PC-3 (cell line): ENCODE measurements around the gene TOMM20L. TPM values are rescaled to one million over a fixed set of nuclear protein-coding genes. Genes with fewer than 3 reads are reported as not detected.

Experiments
- ATAC-seq: fragments of 200-7000 bp; cut with Tn5 transposase; 2 replicates; pipeline ENCODE4 v1.9.1; 2020; ENCODE audit warnings: mild to moderate bottlenecking, moderate library complexity
- Bru-seq: library from RNA; stranded (reverse); fragments of 400-500 nt; gene quantifications from one replicate; lab custom pipeline; 2021; lab: Mats Ljungman, UMichigan
- BruChase-seq, 2 experiments: library from RNA; stranded (reverse); fragments of 400-500 nt; gene quantifications; one replicate each; lab custom pipeline; 2021; lab: Mats Ljungman, UMichigan
- BruUV-seq: library from RNA; stranded (reverse); fragments of 400-500 nt; replicated peaks from 2 replicates; lab custom pipeline; 2021; lab: Mats Ljungman, UMichigan
- CTCF ChIA-PET: fragments of 300-600 bp; sonication (Branson Sonifier 250); formaldehyde crosslinking; loops from one replicate; lab custom pipeline; 2022; ENCODE audit warnings: antibody characterized with exemption; lab: Charles Lee
- POLR2A ChIA-PET: fragments of 300-600 bp; sonication (Branson Sonifier 250); formaldehyde crosslinking; loops from one replicate; lab custom pipeline; 2022; ENCODE audit warnings: antibody characterized with exemption; ENCODE audit not compliant: unreplicated experiment; lab: Charles Lee
- DNase-seq: peaks from one replicate; pipeline ENCODE4 v3.0.0-alpha.2; 2015
- H2AFZ ChIP-seq: fragments of 300-600 bp; sonication (generic); 2 replicates; pipeline ENCODE4 v1.6.0; 2016; ENCODE audit warnings: antibody characterized with exemption, low read length
- H3F3A ChIP-seq: fragments of 300-600 bp; sonication (generic); one replicate; pipeline ENCODE4 v1.6.0; 2017; ENCODE audit warnings: antibody characterized with exemption, low read length, control low read depth, mild to moderate bottlenecking; ENCODE audit not compliant: unreplicated experiment
- H3K27ac ChIP-seq: fragments of 300-600 bp; sonication (generic); 2 replicates; pipeline ENCODE4 v1.5.1; 2016; ENCODE audit warnings: mild to moderate bottlenecking, low read length
- H3K27me3 ChIP-seq: fragments of 300-600 bp; sonication (generic); 2 replicates; pipeline ENCODE4 v1.6.1; 2016; ENCODE audit warnings: low read length, mixed read lengths
- H3K36me3 ChIP-seq: fragments of 300-600 bp; sonication (generic); 2 replicates; pipeline ENCODE4 v1.6.1; 2016; ENCODE audit warnings: low read depth, mixed run types, low read length, mixed read lengths
- H3K4me1 ChIP-seq: fragments of 300-600 bp; sonication (generic); 2 replicates; pipeline ENCODE4 v1.5.1; 2016; ENCODE audit warnings: low read length; ENCODE audit not compliant: insufficient read depth
- H3K4me2 ChIP-seq: fragments of 300-600 bp; sonication (generic); 2 replicates; pipeline ENCODE4 v1.6.0; 2016; ENCODE audit warnings: low read length
- H3K4me3 ChIP-seq: fragments of 300-600 bp; sonication (generic); 2 replicates; pipeline ENCODE4 v1.5.1; 2016; ENCODE audit warnings: mild to moderate bottlenecking, low read length, mixed read lengths
- H3K79me2 ChIP-seq: fragments of 300-600 bp; sonication (generic); 2 replicates; pipeline ENCODE4 v1.6.1; 2017; ENCODE audit warnings: low read length, mixed read lengths
- H3K9ac ChIP-seq: fragments of 300-600 bp; sonication (generic); 2 replicates; pipeline ENCODE4 v1.6.0; 2016; ENCODE audit warnings: mild to moderate bottlenecking, low read length
- H3K9me2 ChIP-seq: fragments of 300-600 bp; sonication (generic); replicated peaks from 2 replicates; pipeline ENCODE4 v1.6.1; 2016; ENCODE audit warnings: mixed run types, low read length, mixed read lengths
- H3K9me3 ChIP-seq: fragments of 300-600 bp; sonication (generic); 2 replicates; pipeline ENCODE4 v1.6.1; 2016; ENCODE audit warnings: low read length, mixed read lengths
- H4K20me1 ChIP-seq: fragments of 300-600 bp; sonication (generic); 2 replicates; pipeline ENCODE4 v1.6.1; 2016; ENCODE audit warnings: low read length, mixed read lengths
- EZH2 ChIP-seq: fragments of 300-600 bp; sonication (generic); IDR thresholded peaks from one replicate; pipeline ENCODE4 v1.6.1; 2017; ENCODE audit warnings: antibody characterized with exemption, mild to moderate bottlenecking, low read length; ENCODE audit not compliant: unreplicated experiment
- EZH2phosphoT487 ChIP-seq: fragments of 300-600 bp; sonication (generic); IDR thresholded peaks from 2 replicates; pipeline ENCODE4 v1.6.1; 2018; ENCODE audit warnings: mild to moderate bottlenecking, antibody characterized with exemption, low read length, borderline replicate concordance
- intact Hi-C: fragments of 100-400 bp; cut with micrococcal nuclease; formaldehyde crosslinking; loops from 2 replicates; pipeline ENCODE4 v1.9.0; 2023
- long read RNA-seq: library from polyadenylated mRNA; unstranded; transcript quantifications from one replicate; pipeline ENCODE4 v2.0.0, GENCODE V29; 2021; ENCODE audit not compliant: unreplicated experiment
- total RNA-seq: library from RNA; depleted of rRNA; stranded (reverse); fragments of >200 nt; gene quantifications from 2 replicates; pipeline ENCODE4 v1.2.3, GENCODE V29; 2014; rRNA removed
- TF ChIP-seq, protein P1 (sequence below): fragments of 300-600 bp; sonication (generic); conservative IDR thresholded peaks from 2 replicates; pipeline ENCODE4 v1.5.1; 2017; ENCODE audit warnings: antibody characterized with exemption, low read depth, mild to moderate bottlenecking, low read length

Gene TOMM20L
- total RNA-seq = not detected in 2 replicates
- Bru-seq, nascent RNA = percentile 47 among the genes with signal in this experiment
- BruChase-seq, experiment 1, labeled RNA remaining after a 6-hour chase = percentile 59 among the genes with signal in this experiment
- BruChase-seq, experiment 2, labeled RNA remaining after a 2-hour chase = percentile 72 among the genes with signal in this experiment
- long read RNA-seq, partial matches to known transcripts = 2 of 2 reads
- long read RNA-seq, other reads (novel, unspliced or antisense) = 0 of 2 reads

GRCh38 chr14:58395812-58396788 is at the start of gene TOMM20L:
Gene TOMM20L (plus strand): TSS chr14:58395930. CDS start chr14:58395958, 28 bp downstream.
- POLR2A ChIA-PET = interaction anchor here (0.6 kb wide), 1 partner anchor 98 kb away, joined by 4 read pairs; the partner anchor contains the start of gene ARID4A
- H3K27ac ChIP-seq = no peak within 1 kb of the TSS

GRCh38 chr14:58353516-58354299 is 42.0 kb upstream of the TOMM20L start:
- H3K9me3 ChIP-seq = no peaks in the 10 kb centered on the region
- H3K27me3 ChIP-seq = no peaks in the 10 kb centered on the region
- no peaks in the 10 kb centered on the region for H3K79me2 ChIP-seq
- H3K9me2 ChIP-seq = no peaks in the 10 kb centered on the region
- H3K4me1 ChIP-seq = peaks cover 7% of the 10 kb centered on the region; the same call in 1 of the 2 replicates
- peaks cover 34% of the 10 kb centered on the region; the same call in 1 of the 2 replicates for H3K36me3 ChIP-seq
- H3K4me3 ChIP-seq = peak overlapping the region; percentile 40
- no peaks in the 10 kb centered on the region for H3F3A ChIP-seq
- DNase-seq = no peak
- POLR2A ChIA-PET = no interaction called here
- intact Hi-C loops = no loop called here
- no peak overlapping the region for H3K27ac ChIP-seq
- no peaks in the 10 kb centered on the region for H4K20me1 ChIP-seq
- no peak for ATAC-seq
- no TSS peak for BruUV-seq
- H3K4me2 ChIP-seq = peak overlapping the region; percentile 67
- H2AFZ ChIP-seq = peak overlapping the region; percentile 7
- CTCF ChIA-PET = no interaction called here
- TF ChIP-seq EZH2phosphoT487 (no peak), EZH2 (no peak)
- TF ChIP-seq, protein P1, sequence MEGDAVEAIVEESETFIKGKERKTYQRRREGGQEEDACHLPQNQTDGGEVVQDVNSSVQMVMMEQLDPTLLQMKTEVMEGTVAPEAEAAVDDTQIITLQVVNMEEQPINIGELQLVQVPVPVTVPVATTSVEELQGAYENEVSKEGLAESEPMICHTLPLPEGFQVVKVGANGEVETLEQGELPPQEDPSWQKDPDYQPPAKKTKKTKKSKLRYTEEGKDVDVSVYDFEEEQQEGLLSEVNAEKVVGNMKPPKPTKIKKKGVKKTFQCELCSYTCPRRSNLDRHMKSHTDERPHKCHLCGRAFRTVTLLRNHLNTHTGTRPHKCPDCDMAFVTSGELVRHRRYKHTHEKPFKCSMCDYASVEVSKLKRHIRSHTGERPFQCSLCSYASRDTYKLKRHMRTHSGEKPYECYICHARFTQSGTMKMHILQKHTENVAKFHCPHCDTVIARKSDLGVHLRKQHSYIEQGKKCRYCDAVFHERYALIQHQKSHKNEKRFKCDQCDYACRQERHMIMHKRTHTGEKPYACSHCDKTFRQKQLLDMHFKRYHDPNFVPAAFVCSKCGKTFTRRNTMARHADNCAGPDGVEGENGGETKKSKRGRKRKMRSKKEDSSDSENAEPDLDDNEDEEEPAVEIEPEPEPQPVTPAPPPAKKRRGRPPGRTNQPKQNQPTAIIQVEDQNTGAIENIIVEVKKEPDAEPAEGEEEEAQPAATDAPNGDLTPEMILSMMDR = no peak
- no peak overlapping the region for H3K9ac ChIP-seq

More at GRCh38 chr14:58395812-58396788, at the start of gene TOMM20L:
- TSS peak; percentile 29 for BruUV-seq
- Histone ChIP-seq H3K79me2 (no peaks in the 10 kb centered on the region), H3K4me1 (peaks cover 10% of the 10 kb centered on the region), H3F3A (no peaks in the 10 kb centered on the region), H3K4me3 (peak within 1 kb of the TSS; percentile 71), H3K9ac (peak within 1 kb of the TSS; percentile 61), H4K20me1 (no peaks in the 10 kb centered on the region), H3K9me2 (no peaks in the 10 kb centered on the region), H3K9me3 (no peaks in the 10 kb centered on the region), H3K4me2 (peak within 1 kb of the TSS; percentile 85), H3K27me3 (no peaks in the 10 kb centered on the region), H3K36me3 (no peaks in the 10 kb centered on the region), H2AFZ (peak within 1 kb of the TSS; percentile 90)
- peak; percentile 94 for DNase-seq
- ATAC-seq = peak; percentile 86
- no peak for TF ChIP-seq EZH2
- no peak for TF ChIP-seq EZH2phosphoT487
- TF ChIP-seq, protein P1 = peak; percentile 99
- CTCF ChIA-PET = interaction anchor here (0.5 kb wide), 1 partner anchor 73 kb away, joined by 7 read pairs; no protein-coding TSS in a partner anchor
- intact Hi-C loops = no loop called here
